Hematopoietic multipotent progenitor cell treated with erythropoietin and hydrocortisone succinate and interleukin-3 and kit ligand, for 17 days (in vitro differentiated cells): ENCODE results near the gene MTOR.

Source experiments
- DNase-seq: peaks from one replicate; pipeline ENCODE4 v3.0.0-alpha.2; 2015; ENCODE audit warnings: low spot score

The MTOR gene

GRCh38 chr1:11150326-11150725 lies 112.0 kb downstream of the MTOR start:
- DNase-seq: no peak

GRCh38 chr1:11147197-11147770 lies 115.1 kb downstream of the MTOR start:
- DNase-seq: no peak

GRCh38 chr1:11145741-11146140 lies 116.6 kb downstream of the MTOR start:
- DNase-seq: no peak

GRCh38 chr1:11144570-11145256 lies 117.6 kb downstream of the MTOR start:
- DNase-seq: no peak

- DNase-seq: no peak
These were observed 118.4 kb downstream of the MTOR start for GRCh38 chr1:11143907-11144306.

GRCh38 chr1:11143401-11143800 lies 119.0 kb downstream of the MTOR start:
- DNase-seq: no peak

- no peak for DNase-seq
These were observed 119.5 kb downstream of the MTOR start for GRCh38 chr1:11142618-11143391.

- no peak for DNase-seq
These were observed 123.4 kb downstream of the MTOR start for GRCh38 chr1:11138952-11139351.

- no peak for DNase-seq
These were observed 124.3 kb downstream of the MTOR start for GRCh38 chr1:11138029-11138428.

GRCh38 chr1:11134898-11135266 lies 127.5 kb downstream of the MTOR start:
- DNase-seq: no peak

- no peak for DNase-seq
These were observed 128.0 kb downstream of the MTOR start for GRCh38 chr1:11134251-11134897.

- DNase-seq: no peak
These were observed 129.6 kb downstream of the MTOR start for GRCh38 chr1:11132563-11133293.

GRCh38 chr1:11131816-11132215 lies 130.5 kb downstream of the MTOR start:
- no peak for DNase-seq

GRCh38 chr1:11130406-11130805 lies 131.9 kb downstream of the MTOR start:
- no peak for DNase-seq

- no peak for DNase-seq
These were observed 132.5 kb downstream of the MTOR start for GRCh38 chr1:11129649-11130390.

- DNase-seq: no peak
These were observed 135.8 kb downstream of the MTOR start for GRCh38 chr1:11126569-11126968.

GRCh38 chr1:11125931-11126330 lies 136.4 kb downstream of the MTOR start:
- DNase-seq: no peak

- DNase-seq: no peak
These were observed 137.4 kb downstream of the MTOR start for GRCh38 chr1:11124965-11125364.

- DNase-seq: no peak
These were observed 146.0 kb downstream of the MTOR start for GRCh38 chr1:11116318-11116717.

- DNase-seq: no peak
These were observed 147.4 kb downstream of the MTOR start for GRCh38 chr1:11114966-11115365.

GRCh38 chr1:11109047-11109760 lies 153.1 kb downstream of the MTOR start:
- DNase-seq: no peak
